NCI-H82 treated with DMSO at 0.1 percent for 48 hours (cell line): ENCODE results near the gene AHCYL2.
A peak's percentile ranks its signal among the peaks of the same experiment; 100 is the strongest.
"Not testable (repeated sequence)": the region's sequence is repeated elsewhere in the genome, so short reads cannot be mapped to it uniquely, and the experiment has no call there.

Experiments
- DNase-seq: peaks from one replicate; lab custom pipeline; 2025; ENCODE audit not compliant: unreplicated experiment; lab: John Stamatoyannopoulos, UW

Gene AHCYL2

GRCh38 chr7:129412501-129412900 is 187.7 kb downstream of the AHCYL2 start:
- no peak for DNase-seq

DNA sequence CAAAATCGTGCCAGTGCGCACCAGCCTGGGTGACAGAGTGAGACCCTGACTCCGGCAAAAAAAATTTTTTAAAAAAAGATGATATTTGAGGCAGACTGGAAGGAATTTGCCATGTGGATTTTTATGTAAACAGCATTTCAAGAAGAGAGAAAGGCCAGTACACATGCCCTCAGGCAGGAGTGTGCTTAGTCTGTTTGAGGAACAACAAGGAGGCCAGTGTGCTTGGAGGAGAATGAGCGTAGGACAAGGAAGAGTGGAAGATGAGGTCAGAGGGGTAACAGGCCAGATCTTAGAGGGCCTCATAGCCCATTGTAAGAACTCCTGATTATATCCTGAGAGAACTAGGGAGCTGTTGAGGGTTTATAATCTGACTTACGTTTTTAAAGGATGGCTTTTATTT is 192.2 kb downstream of the AHCYL2 start:
- DNase-seq, result no peak

DNA sequence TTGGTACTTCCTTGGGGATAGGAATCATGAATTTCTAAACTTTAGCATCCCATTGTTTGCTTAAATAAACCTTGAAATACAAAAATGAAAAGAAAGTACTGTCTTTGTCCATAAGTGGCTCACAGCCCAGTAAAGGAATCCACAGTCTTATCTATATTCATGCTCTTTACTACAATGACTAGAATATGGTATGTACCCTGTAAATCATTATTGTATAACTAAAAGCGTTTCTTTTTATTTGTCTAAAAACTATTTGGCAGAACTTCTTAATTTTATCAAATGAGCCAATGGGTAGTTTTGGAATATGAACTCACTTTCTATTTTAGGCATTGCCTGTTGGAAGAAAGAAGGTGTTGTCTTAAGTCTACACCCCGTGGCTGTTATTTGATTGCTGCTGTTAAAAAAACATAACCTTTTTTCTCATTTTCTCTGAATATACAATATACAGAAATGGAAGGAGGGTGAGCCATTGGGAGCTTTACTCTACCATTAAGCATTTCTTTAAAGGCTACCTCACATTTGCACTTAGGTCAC is 197.0 kb downstream of the AHCYL2 start:
- no peak for DNase-seq

DNA sequence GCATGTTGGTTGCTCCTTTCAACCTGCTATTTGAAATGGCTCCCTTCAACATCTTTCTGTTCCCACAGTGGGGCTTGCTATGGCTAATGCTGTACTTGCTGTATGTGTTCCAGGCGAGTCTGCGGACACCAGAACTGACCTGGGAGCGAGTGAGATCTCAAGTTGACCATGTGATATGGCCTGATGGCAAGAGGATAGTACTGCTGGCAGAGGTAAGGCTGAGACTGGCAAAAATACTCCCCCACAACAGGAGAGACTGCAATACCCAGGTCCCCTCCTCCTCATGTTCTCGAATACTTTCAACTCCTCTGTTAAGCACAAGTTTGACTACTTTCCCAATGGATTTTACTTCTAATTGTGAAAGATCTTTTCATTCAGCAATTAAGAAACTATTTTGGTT is 197.9 kb downstream of the AHCYL2 start:
- no peak for DNase-seq

DNA sequence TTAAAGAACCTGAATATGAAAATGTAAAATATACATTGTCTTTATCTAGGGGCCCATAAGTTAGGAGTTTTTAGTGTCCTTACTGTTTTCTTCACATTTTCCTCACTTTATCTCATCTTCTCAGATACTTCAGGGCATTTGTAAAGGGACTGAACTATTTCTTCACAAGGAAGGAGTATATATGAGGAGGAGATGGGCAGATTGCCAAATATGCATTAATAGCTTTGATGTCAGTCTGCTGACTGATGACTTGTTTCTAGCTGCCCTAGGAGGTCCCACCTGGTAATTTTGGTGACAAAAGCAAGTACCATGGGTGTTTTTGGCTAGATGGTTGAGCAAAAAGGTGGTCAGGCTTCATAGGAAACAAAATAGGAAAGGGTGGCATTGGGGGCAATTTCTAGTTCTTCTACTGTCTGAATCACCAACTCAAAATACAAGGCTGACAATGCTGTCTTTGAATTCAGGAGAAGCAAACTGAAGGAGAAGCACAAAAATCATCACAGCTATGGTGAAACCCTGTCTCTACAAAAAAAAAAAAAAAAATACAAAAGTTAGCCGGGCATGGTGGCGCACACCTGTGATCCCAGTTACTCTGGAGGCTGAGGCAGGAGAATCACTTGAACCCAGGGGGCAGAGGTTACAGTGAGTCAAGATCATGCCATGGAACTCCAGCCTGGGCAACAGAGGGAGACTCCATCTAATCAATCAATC is 199.0 kb downstream of the AHCYL2 start:
- no peak for DNase-seq

DNA sequence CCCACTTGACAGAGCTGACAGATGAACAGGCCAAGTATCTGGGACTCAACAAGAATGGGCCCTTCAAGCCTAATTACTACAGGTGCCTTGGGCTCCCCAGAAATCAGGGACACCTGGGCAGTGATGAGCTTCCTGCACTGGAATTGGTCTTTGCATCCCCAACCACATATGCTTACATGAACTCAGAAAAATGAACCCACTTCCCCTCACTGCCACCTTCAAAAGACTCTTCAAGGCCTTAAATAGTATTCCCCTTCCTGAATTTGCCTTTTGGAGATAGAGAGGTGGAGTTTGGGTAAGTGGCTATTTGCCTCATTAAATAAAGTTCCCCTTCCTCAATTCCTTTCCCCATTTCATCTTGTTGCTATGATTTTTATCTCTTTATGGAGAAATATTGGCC is 201.7 kb downstream of the AHCYL2 start:
- DNase-seq, result no peak

DNA sequence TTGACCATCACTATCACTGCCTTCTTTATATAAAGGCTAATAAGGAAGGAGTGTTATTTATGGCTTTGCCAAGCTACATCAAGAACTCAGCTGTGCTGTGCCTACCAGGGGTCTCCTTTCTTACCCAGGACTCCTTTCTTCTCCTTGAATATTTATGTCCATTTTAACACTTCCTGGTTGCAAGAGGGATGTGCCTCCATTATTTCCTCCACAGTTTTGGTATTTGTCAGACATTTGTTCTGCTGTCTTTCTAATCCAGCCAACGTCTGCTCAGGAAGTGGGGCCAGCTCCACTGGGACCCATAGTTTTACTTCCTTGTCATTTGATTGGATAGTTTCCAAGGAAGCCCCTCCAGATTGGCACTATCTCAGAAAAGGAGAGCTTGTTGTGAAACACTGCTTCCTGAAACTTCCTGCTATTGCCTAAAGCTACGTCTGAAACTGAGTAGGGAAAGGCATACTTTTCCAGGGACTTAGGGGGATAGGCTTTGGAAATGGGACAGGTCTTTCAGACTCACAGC is 202.8 kb downstream of the AHCYL2 start:
- DNase-seq, result no peak

DNA sequence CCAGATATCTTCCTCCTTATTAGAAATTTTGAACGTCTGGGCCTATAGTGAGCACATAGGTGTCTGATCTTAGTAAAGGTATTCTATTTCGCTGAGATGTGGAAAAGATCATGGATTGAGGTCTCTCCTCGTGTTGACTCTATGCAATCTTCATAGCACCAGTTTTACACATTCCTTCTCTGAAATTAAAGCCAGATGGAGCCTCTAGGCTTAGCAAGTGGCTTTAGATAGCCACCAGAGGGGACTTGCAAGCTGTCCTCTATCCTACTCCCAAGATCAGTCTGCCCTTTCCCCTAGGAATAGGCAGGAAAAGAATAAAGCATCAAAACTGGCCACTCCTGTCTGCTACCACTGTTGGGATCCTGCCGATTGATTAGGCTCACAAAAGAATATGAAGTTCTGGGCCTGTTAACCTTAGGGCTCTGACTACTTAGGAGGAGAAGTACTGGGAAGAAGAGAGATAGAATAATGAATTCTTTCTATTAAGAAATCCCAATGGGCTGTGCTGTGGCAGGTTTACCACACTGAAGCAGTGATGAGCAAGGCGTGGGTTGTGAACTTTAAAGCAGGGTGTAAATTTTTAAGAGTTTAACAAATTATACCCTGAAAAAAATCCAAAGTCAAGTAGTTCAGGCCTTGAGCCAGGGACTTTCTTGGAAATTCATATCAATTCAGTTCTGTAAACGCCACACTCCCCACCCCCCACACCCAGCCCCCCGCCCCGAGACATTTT is 207.2 kb downstream of the AHCYL2 start:
- peak; percentile 42 for DNase-seq

DNA sequence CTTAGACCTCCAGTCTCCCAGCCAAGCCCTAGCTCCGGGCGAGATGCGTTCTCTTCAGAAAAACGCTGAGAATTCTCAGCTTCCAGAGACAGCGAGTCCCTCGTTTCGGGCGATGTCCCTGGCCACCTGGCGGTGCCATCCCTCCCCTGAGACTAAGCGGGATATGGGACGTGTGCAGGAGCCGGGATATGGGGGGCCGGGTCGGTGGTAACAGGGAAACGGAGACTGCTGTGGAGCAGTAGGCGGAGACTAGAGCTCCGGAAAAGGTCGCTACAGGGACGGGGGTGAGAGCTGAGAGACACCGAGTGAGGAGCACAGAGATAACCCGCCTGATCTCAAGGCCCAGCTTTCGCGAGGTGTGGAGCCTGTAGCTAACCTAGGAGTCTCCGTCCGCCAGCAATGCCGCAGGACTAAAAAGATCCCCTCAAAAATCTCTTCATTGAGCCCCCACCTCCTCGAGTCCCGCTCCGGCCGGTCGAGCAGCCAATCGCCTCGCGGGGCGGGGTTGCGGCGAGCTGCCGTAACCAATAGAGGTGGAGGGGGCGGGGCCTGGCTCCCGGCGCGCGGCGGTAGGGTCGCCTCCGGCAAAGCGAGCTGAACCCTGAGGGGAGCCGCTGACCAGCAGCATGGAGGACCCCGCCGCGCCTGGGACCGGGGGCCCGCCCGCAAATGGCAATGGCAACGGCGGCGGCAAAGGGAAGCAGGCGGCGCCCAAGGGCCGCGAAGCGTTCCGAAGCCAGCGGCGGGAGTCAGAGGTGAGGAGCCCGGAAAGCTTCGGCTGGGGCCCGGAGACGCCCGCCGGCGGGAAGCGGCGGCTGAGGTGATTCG is 209.2 kb downstream of the AHCYL2 start, which contains the start of gene STRIP2:
TSS of gene STRIP2 (plus strand) at position 586 of the 828 bp plus-strand sequence. CDS start at position 627, 41 bp downstream.
- DNase-seq, result peak; percentile 70

GRCh38 chr7:129434675-129435318 is 210.0 kb downstream of the AHCYL2 start:
- DNase-seq, result no peak

DNA sequence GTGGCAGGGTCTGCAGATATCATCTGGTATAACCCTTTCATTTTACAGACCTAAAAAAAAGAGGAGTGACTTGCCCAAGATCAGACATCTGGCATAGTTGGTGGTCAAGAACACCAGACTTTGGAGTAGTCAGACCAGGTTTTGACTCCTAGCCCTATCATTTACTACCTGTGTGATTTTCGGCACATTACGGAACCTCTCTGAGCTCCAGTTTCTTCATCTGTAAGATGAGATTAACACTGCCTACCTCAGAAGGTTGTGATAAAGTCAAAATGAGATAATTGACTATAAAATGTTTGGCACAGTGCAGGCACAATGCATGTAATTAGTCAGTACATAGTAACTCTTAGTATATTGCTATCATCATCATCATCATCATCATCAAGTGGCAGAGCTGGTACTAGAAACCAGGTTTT is 210.6 kb downstream of the AHCYL2 start:
- DNase-seq, result no peak

- DNase-seq, result peak; percentile 17
These were observed 211.6 kb downstream of the AHCYL2 start for GRCh38 chr7:129436335-129436923.

- no peak for DNase-seq
These were observed 212.4 kb downstream of the AHCYL2 start for GRCh38 chr7:129437190-129437589.

GRCh38 chr7:129438281-129438838 is 213.5 kb downstream of the AHCYL2 start:
- no peak for DNase-seq

DNA sequence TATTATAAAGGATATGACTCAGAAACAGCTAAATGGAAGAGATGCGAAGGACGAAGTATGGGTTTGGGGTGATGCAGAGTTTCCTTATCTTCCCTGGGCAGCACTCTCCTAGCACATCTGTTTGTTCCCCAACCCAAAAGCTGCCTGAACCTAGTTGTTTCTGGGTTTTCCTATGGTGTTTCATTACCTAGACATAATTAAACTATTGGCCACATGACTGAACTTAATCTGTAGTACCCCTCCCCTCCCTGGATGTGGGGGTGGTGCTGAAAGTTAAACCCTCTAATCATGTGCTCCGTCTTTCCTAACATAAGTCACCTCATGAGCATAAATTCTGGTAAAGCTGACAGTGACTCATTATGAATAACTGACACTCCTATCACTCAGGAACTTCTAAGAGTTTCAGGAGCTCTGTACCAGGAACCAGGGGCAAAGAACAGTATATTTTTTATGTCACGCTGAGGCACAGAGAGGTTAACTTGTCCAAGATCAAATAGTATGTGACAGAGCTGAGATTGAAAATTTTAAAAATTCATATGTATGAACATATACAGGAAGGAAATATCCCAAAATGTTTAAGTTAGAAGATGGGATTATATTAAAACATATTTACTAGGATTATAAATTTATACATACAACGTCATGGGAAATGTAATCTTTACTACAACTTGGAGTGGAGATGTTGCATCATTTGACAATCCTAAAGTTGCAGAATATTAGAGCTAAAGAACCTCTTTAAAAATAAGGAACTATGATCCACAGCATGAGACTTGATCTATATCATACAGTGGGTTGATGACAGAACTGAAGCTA is 214.2 kb downstream of the AHCYL2 start:
- peak; percentile 70 for DNase-seq

DNA sequence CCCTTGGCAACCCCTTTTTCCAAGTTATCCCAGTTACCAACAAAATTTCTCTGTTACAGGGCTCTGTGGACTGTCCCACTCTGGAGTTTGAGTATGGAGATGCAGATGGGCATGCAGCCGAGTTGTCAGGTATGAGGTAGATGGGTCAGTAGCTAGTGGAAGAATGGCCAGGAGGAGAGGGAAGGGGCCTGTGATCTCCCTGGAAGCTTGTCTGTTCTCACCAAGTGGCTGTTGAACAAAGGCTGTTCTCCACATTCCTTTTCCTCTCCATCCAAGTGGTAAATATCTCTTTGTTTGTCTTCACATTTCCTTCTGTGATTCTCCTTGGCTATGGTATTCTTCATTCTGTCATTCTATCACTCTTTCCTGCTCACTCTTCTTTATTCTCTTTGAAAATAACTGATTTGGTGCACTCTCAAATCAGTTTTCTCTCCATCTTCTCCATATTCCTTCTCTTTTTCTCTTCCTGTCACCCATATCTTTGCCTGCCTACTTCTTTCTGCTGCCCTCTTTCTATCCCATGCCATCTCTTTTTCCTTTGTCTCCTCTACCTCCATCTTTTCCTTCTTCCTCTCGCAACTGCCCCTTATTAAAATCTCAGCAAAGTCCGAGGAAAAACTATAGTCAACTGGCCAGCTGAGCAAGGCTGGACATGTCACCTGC is 215.3 kb downstream of the AHCYL2 start:
- no peak for DNase-seq

GRCh38 chr7:129443612-129444011 is 218.8 kb downstream of the AHCYL2 start:
- DNase-seq, result peak; percentile 56

GRCh38 chr7:129444776-129445175 is 219.9 kb downstream of the AHCYL2 start:
- not testable (repeated sequence) for DNase-seq
